Panc1 (cell line): ENCODE results near the gene CAPN8. TPM values are rescaled to one million over a fixed set of nuclear protein-coding genes. Genes with fewer than 3 reads are reported as not detected.

ENCODE experiments used
- ATAC-seq: fragments of 200-7000 bp; cut with Tn5 transposase; 2 replicates; pipeline ENCODE4 v1.9.1; 2020; ENCODE audit warnings: mild to moderate bottlenecking, moderate library complexity
- BruUV-seq: library from RNA; stranded (reverse); fragments of 400-500 nt; replicated peaks from 2 replicates; lab custom pipeline; 2021; lab: Mats Ljungman, UMichigan
- CTCF ChIA-PET: fragments of 300-600 bp; sonication (Branson Sonifier 250); formaldehyde crosslinking; loops from one replicate; lab custom pipeline; 2022; ENCODE audit warnings: antibody characterized with exemption; lab: Charles Lee
- POLR2A ChIA-PET: fragments of 300-600 bp; sonication (Branson Sonifier 250); formaldehyde crosslinking; loops from one replicate; lab custom pipeline; 2022; ENCODE audit warnings: antibody characterized with exemption; lab: Charles Lee
- DNase-seq: peaks from one replicate; pipeline ENCODE4 v3.0.0-alpha.2; 2010; ENCODE audit warnings: low read depth, low spot score
- H3K27ac ChIP-seq: 2 replicates; pipeline ENCODE4 v1.5.1; 2011; ENCODE audit warnings: mild to moderate bottlenecking, low read length, inconsistent platforms
- H3K27me3 ChIP-seq: fragments of 200-500 bp; sonication (Bioruptor generic); 2 replicates; pipeline ENCODE4 v1.6.0; 2014; ENCODE audit warnings: low read length, inconsistent platforms; ENCODE audit not compliant: control insufficient read depth, insufficient read depth
- H3K36me3 ChIP-seq: fragments of 200-500 bp; sonication (Bioruptor generic); 2 replicates; pipeline ENCODE4 v1.5.1; 2014; ENCODE audit warnings: inconsistent platforms, mild to moderate bottlenecking, low read length, moderate library complexity; ENCODE audit not compliant: control insufficient read depth, insufficient read depth
- H3K4me1 ChIP-seq: 2 replicates; pipeline ENCODE4 v1.5.1; 2011; ENCODE audit warnings: inconsistent platforms, mild to moderate bottlenecking, low read length, moderate library complexity; ENCODE audit not compliant: control insufficient read depth, insufficient read depth
- H3K4me3 ChIP-seq, 2 experiments: 2 replicates each; pipeline ENCODE4 v1.5.1; 2011 to 2012; ENCODE audit warnings: low read depth in 2 of 2, low read length in 2 of 2, mild to moderate bottlenecking in 2 of 2, inconsistent platforms in 1 of 2, moderate library complexity in 1 of 2
- H3K9me3 ChIP-seq: fragments of 200-500 bp; sonication (Bioruptor generic); 2 replicates; pipeline ENCODE4 v1.5.1; 2014; ENCODE audit warnings: low read depth, mild to moderate bottlenecking, inconsistent platforms, low read length, moderate library complexity; ENCODE audit not compliant: control insufficient read depth, insufficient read depth
- CTCF ChIP-seq: fragments of 450-650 bp; IDR thresholded peaks from 2 replicates; pipeline ENCODE4 v1.5.1; 2017; ENCODE audit warnings: mild to moderate bottlenecking
- POLR2AphosphoS5 ChIP-seq: IDR thresholded peaks from 2 replicates; pipeline ENCODE4 v1.6.1; 2012; ENCODE audit warnings: mild to moderate bottlenecking, low read depth, low read length, moderate library complexity
- SIN3A ChIP-seq: IDR thresholded peaks from 2 replicates; pipeline ENCODE4 v1.6.1; 2012; ENCODE audit warnings: low read depth, mild to moderate bottlenecking, low read length, moderate library complexity, borderline replicate concordance; ENCODE audit not compliant: insufficient read depth
- TCF7L2 ChIP-seq: IDR thresholded peaks from 2 replicates; pipeline ENCODE4 v1.6.1; 2011; ENCODE audit warnings: mild to moderate bottlenecking, low read depth, low read length, inconsistent platforms
- in situ Hi-C: cut with HindIII; loops from 2 replicates; pipeline ENCODE4 v1.10.0; 2016; ENCODE audit warnings: low sequenced_read_pairs, low pct_unique_long_range_greater_than_20kb
- intact Hi-C: fragments of 100-400 bp; cut with micrococcal nuclease; formaldehyde crosslinking; loops from one replicate; pipeline ENCODE4 v1.10.0; 2022; ENCODE audit not compliant: unreplicated experiment
- total RNA-seq: library from RNA; stranded (reverse); gene quantifications from one replicate; pipeline ENCODE4 v1.2.1, GENCODE V29; 2021; ENCODE audit not compliant: unreplicated experiment
- TF ChIP-seq, protein P1 (sequence below), 2 experiments: IDR thresholded peaks; 2 replicates each; pipeline ENCODE4 v1.6.1; 2011 to 2012; ENCODE audit warnings: low read depth in 2 of 2, control low read depth in 1 of 2, low read length in 1 of 2, mild to moderate bottlenecking in 1 of 2, moderate library complexity in 1 of 2; ENCODE audit not compliant: insufficient read depth in 1 of 2

CAPN8 gene
- total RNA-seq, 1 experiment from 2014 or later: 0.28 TPM

DNA sequence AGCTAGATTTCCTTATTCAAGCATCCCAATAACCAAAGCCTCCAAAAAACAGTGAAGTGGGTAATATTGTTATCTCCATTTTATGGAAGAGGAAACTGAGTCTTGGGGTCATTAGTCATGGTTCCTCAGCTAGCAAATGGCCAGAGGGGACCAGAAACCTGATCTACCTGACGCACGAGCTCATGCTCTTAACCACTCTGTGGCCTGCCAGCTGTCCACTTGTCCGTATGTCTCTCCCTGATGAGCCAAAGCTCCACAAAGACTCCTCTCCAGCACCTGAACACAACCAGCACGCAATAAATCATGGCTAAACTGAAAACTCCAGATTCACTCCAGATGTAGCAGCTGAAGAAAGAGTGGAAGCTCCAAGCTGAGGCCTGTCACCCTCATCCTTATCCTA, 5.8 kb downstream of the CAPN8 start:
- intact Hi-C loops (loop anchor here (2.0 kb wide), 1 partner anchor 21 kb away; no protein-coding TSS in a partner anchor), in situ Hi-C loops (no loop called here)
- Histone ChIP-seq H3K27me3 (no peaks in the 10 kb centered on the region), H3K4me3 (no peak overlapping the region), H3K27ac (no peak overlapping the region), H3K4me1 (peaks cover 9% of the 10 kb centered on the region), H3K9me3 (no peaks in the 10 kb centered on the region), H3K36me3 (no peaks in the 10 kb centered on the region)
- DNase-seq (no peak), ATAC-seq (no peak)
- no TSS peak for BruUV-seq
- POLR2A ChIA-PET: no interaction called here
- CTCF ChIA-PET: no interaction called here
- TF ChIP-seq CTCF (no peak), TCF7L2 (no peak), POLR2AphosphoS5 (no peak), SIN3A (no peak)
- TF ChIP-seq, protein P1, sequence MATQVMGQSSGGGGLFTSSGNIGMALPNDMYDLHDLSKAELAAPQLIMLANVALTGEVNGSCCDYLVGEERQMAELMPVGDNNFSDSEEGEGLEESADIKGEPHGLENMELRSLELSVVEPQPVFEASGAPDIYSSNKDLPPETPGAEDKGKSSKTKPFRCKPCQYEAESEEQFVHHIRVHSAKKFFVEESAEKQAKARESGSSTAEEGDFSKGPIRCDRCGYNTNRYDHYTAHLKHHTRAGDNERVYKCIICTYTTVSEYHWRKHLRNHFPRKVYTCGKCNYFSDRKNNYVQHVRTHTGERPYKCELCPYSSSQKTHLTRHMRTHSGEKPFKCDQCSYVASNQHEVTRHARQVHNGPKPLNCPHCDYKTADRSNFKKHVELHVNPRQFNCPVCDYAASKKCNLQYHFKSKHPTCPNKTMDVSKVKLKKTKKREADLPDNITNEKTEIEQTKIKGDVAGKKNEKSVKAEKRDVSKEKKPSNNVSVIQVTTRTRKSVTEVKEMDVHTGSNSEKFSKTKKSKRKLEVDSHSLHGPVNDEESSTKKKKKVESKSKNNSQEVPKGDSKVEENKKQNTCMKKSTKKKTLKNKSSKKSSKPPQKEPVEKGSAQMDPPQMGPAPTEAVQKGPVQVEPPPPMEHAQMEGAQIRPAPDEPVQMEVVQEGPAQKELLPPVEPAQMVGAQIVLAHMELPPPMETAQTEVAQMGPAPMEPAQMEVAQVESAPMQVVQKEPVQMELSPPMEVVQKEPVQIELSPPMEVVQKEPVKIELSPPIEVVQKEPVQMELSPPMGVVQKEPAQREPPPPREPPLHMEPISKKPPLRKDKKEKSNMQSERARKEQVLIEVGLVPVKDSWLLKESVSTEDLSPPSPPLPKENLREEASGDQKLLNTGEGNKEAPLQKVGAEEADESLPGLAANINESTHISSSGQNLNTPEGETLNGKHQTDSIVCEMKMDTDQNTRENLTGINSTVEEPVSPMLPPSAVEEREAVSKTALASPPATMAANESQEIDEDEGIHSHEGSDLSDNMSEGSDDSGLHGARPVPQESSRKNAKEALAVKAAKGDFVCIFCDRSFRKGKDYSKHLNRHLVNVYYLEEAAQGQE (IDR thresholded peaks at IDR 0.05; ENCODE audit: insufficient read depth in 1 of 2, low read depth in 2 of 2, low read length in 1 of 2): no peak

GRCh38 chr1:223657978-223658377, 7.5 kb downstream of the CAPN8 start:
- DNase-seq: no peak
- ChIA-PET CTCF (no interaction called here), POLR2A (no interaction called here)
- no peak overlapping the region for H3K4me3 ChIP-seq
- BruUV-seq: no TSS peak
- in situ Hi-C loops (no loop called here), intact Hi-C loops (loop anchor here (2.0 kb wide), 1 partner anchor 19 kb away; no protein-coding TSS in a partner anchor)
- no peaks in the 10 kb centered on the region for H3K27me3 ChIP-seq
- no peaks in the 10 kb centered on the region for H3K36me3 ChIP-seq
- no peak for TF ChIP-seq POLR2AphosphoS5
- TF ChIP-seq, protein P1 (IDR thresholded peaks at IDR 0.05; ENCODE audit: insufficient read depth in 1 of 2, low read depth in 2 of 2, low read length in 1 of 2): no peak
- TF ChIP-seq TCF7L2: no peak
- TF ChIP-seq SIN3A: no peak
- TF ChIP-seq CTCF: no peak
- no peak overlapping the region for H3K27ac ChIP-seq
- H3K9me3 ChIP-seq: no peaks in the 10 kb centered on the region
- ATAC-seq: no peak
- H3K4me1 ChIP-seq: peaks cover 21% of the 10 kb centered on the region
